Eye (tissue), 1 donor: ENCODE results near the gene CARMIL1.

Experiments used
- DNase-seq: peaks from one replicate; pipeline ENCODE4 v3.0.0-alpha.2; 2015

The CARMIL1 gene

DNA sequence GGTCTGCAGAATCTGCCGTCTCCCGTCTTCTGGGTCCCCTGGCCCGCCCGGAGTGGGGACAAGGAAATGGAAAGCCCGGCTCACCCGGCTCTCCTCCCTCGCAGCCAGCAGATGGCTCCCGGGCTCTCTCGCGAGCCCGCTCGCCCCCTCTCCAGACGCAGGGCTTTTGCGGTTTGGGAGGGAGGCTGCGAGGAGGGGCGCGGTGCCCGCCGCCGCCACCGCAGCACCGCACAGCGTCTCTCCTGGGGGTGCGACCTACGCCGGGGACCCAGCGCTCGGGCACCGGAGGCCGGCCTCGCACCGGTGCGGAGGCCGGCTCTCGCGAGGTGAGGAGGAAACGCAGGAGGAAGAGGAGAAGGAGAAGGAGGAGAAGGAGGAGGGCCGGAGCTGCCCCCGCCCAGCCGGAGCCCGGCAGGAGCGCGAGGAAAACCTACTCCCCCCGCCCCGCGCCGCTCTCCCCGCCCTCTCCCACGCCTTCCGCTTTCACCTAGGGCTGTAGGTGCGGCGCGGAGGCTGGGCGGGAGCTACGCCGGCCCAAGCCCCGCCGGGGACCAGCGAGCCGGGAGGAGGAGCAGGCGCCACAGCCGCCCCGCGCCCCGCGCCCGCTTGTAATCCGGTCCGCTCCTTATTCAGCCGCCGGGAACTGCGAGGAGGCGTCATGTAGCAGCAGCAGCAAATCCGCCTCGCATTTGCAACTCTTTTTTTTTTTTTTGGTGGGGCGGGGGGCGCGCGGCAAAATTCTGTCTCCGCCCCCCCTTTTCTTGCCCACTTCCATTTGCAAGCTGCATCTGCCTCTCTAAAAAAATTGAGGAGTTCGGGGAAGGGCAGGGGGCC, at the start of gene CARMIL1:
CARMIL1 (plus strand) TSS at position 461 of the 834 bp plus-strand sequence. CDS start 422 bp downstream, outside the sequence.
- peak; percentile 93 for DNase-seq

DNA sequence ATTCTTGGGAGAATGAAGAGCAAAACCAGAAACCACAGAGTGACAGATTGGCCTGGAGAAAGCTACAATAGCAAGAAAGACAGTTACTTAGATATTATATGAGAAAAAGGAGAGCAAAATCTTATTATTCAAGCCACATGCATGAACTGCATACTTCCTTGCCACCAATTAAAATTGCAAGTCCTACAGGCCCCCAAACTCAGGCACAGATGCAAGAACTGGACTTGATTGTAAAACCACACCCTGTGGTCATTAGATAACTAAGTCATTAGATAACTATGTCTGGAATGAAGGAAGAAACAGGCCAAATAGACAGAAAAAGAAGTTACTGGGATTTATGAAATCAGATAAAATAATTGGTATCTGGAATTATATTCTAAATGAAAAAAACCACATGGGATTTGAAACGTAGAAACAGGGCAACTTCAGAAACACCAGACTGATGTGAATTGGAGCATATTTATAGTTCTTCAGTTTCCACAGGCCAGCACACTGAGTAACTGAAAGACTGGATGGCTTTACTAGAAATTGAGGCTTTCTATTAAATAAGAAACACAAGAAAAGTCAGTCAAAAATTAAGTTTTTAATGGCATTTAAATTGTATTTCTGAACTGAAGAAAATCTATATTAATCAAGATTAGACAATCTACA, 49.4 kb upstream of the CARMIL1 start:
- no peak for DNase-seq

DNA sequence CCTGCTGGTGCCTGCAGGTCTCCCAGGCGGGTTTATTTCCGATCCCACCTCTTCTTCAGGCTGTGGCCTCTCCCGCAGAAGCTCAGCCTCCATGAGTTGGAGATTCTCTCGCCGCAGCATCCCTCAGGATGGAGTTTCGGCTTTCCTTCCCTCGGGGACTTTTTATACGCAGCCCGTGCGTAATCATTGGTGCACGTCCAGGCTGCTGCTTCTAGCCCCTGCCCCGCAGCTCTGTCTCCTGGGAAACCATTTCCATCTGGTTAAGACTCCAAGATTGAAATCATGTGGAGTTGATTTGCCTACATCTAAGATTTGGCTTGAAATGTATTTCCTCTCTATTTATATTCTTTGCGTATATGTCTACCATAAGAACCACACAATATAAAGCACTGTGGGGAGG, 46.7 kb upstream of the CARMIL1 start:
- DNase-seq = peak; percentile 82

- no peak for DNase-seq
Observed at GRCh38 chr6:25233226-25233625, 45.9 kb upstream of the CARMIL1 start.

GRCh38 chr6:25237579-25237978, 41.6 kb upstream of the CARMIL1 start:
- no peak for DNase-seq

GRCh38 chr6:25239059-25239458, 40.1 kb upstream of the CARMIL1 start:
- DNase-seq = no peak

GRCh38 chr6:25239498-25239897, 39.7 kb upstream of the CARMIL1 start:
- no peak for DNase-seq

DNA sequence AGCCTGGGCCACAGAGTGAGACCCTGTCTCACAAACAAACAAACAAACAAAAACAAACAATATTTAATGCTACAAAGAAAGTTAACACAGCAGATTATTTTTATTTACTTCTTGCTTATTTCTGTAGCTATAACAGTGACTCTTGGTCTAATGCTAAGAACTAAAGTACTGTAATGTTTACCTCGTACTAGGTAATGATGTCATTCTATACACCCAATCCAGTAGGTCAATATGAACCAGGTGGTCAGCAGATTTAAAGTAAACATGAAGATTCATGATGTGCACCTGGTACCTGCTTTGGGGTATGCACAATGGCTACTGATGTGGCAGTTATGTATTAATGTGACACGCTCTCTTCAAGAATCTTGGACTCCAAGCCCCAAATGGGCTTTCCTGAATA, 36.6 kb upstream of the CARMIL1 start:
- DNase-seq = no peak

DNA sequence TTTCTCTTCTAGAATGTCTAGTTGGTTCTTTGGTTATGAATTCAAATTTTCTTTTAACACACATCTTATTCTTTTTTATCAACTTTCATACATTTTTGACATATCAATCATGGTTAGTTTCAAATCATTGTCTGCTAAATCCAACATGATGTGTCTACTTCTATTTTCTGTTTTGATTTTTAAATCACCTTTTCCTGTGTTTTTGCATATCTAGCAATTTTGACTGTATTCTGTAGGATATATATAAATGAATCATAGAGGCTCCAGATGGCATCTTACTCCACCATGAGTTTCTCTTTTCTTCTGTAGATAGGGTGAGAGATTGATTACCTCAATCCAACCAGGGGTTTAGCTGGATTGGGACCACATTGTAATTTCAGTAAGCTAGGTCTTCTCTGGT, 34.3 kb upstream of the CARMIL1 start:
- DNase-seq = no peak

- no peak for DNase-seq
Observed at GRCh38 chr6:25248123-25248522, 31.1 kb upstream of the CARMIL1 start.

DNA sequence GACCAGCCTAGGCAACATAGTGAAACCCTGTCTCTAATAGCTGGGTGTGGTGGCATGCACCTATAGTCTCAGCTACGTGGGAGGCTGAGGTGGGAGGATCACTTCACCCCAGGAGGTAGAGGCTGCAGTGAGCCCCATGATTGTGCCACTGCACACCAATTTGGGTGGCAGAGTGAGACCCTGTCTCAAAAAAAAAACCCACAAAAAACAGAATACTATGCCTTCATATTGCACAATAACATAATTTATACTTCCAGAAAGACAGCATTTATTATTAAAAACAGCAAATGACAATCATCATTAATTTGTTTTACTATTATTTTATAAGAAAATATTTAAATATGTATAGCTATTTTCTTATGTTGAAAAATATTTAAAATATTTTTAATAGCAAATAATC, 30.0 kb upstream of the CARMIL1 start:
- no peak for DNase-seq

- no peak for DNase-seq
Observed at GRCh38 chr6:25250878-25251277, 28.3 kb upstream of the CARMIL1 start.

GRCh38 chr6:25251426-25251825, 27.7 kb upstream of the CARMIL1 start:
- no peak for DNase-seq

- no peak for DNase-seq
Observed at GRCh38 chr6:25253351-25253750, 25.8 kb upstream of the CARMIL1 start.

DNA sequence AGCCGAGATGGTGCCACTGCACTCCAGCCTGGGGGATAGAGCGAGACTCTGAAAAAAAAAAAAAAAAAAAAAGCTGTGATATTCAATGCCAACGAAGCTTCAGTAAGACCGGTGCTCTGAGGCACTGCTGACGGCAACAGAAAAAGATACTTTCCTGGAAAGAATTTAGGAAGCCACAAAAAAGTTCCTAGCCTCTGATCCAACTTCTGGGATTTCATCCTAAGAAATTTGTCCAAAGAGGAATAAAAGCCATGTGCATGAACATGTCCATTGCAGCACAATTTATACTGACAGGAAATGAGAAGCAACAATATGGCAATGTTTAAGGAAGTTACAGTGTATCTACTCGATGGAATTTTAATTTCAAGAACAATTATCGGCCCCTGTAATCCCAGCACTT, 24.5 kb upstream of the CARMIL1 start:
- DNase-seq = no peak

DNA sequence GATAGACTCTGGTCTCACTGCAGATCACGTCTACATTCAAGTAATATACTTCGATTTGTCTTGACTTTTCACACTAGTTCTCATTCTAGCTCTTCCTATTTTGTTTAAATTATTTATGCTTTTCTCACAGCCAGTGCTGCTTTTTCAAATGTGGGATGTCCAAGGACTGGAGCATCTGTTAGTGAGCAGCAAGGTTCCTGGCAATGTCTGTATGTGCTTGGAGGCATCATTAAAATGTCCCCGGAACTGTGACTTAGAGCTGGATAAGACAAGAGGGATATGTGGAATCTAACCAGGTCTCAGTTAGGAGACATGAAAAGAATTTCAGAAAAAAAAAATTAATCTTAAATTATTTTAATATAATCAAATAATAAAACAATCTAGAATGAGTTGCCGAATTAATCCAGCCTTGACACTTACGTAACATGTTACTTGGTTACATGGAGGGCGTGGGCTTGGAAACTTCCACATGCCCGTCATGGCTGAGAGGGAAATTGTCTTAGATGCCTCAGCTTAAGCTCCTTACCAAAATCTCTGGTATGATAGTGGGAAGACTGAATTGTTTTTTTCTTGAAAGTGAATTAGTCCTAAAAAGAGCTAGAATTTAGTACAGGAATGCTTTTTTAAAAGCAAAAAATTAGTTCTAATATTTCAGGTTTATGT, 21.4 kb upstream of the CARMIL1 start:
- DNase-seq = no peak

DNA sequence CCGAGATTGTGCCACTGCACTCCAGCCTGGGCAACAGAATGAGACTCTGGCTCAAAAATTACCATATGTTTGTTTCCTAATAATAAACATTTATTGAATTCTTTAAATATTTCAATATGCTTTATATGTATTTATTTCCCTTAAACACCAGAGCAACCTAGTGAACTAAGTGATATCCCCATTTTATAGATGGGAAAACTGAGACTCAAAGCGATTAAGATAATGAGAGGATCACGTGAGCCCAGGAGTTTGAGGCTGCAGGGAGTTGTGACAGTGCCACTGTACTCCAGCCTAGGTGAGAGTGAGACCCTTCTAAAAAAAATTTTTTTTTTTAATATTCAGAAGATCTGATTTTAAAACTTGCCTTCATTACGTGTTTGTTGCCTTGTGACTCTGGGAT, 19.4 kb upstream of the CARMIL1 start:
- DNase-seq = no peak

DNA sequence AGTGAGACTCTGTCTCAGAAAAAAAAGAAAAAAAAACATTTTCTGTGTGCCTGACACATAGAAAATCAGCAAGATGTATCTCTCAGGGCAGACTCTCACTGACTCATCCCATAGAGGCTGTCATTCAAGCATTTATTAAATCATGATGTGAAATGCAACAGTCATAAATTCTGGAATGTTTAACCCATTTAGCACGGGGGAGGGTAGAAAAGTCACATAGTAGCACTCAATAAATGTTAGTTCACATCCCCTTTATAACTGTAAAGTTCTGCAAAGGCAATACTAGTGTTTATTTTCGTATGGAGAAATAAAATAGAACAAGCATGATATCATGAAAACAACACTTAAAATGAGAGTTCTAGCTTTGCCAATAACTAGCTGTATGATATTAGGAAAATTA, 15.5 kb upstream of the CARMIL1 start:
- no peak for DNase-seq

GRCh38 chr6:25266456-25267100, 12.6 kb upstream of the CARMIL1 start:
- no peak for DNase-seq

DNA sequence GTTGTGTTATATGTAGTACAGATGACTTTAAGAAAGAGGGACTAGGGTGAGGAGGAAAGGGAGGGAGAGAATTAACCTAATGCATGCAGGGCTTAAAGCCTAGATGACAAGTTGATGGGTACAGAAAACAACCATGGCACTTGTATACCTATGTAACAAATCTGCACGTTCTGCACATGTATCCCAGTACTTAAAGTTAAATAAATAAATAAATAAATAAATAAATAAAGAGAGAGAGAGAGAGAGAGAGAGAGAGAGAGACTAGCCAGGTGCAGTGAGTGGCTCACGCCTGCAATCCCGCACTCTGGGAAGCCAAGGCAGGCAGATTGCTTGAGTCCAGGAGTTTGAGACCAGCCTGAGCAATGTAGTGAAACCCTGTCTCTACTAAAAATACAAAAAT, 11.5 kb upstream of the CARMIL1 start:
- no peak for DNase-seq

DNA sequence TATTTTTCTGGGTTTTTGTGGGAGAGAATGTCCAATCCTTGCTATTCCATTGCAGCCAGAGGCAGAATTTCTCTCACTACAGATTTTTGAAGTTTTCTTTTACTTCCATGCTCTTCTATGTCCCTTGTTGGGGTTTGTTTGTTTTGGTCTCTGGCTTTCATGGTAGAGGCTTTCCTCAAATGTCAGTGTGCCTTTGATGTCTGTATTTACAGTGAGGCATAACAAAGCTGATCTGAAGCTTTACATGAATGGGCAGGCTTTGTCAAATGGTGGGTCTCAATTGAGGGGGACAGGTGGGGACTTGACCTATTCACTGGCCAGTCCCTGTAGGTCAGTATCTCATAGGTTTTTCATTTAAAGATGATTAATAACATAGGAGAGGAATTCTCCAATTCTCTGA, 8.6 kb upstream of the CARMIL1 start:
- no peak for DNase-seq

- DNase-seq = no peak
Observed at GRCh38 chr6:25275436-25275835, 3.7 kb upstream of the CARMIL1 start.

GRCh38 chr6:25277386-25277785, 1.8 kb upstream of the CARMIL1 start:
- no peak for DNase-seq
